Stomach (tissue), 4 donors: Measurements from ENCODE around the gene PRRC2C.

Source experiments
- POLR2A ChIP-seq, 4 donors: fragments of 450-650 bp; IDR thresholded peaks; one replicate each; pipeline ENCODE4 v1.6.1; 2016; ENCODE audit warnings: antibody characterized with exemption in 4 of 4, control low read depth in 2 of 4, mild to moderate bottlenecking in 1 of 4, moderate library complexity in 1 of 4
- POLR2AphosphoS5 ChIP-seq, 3 donors: sonication (generic); formaldehyde crosslinking; IDR thresholded peaks; one replicate each; pipeline ENCODE4 v1.6.1; 2016; ENCODE audit warnings: antibody characterized with exemption in 3 of 3

DNA sequence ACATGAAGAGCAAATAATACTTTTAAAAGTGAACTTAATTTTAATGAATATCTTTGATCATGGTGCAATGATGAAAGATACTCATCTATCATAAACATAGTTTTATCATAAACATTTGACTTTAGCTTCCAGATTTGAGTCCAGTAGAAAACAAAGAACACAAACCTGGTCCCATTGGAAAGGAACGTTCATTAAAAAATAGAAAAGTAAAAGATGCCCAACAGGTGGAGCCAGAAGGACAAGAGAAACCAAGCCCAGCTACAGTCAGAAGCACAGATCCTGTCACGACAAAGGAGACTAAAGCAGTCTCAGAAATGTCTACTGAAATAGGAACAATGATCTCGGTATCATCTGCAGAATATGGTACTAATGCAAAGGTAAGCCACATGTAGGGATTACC is 81.1 kb downstream of the PRRC2C start:
- TF ChIP-seq POLR2AphosphoS5 (IDR thresholded peaks at IDR 0.05) (no peak), POLR2A (IDR thresholded peaks at IDR 0.05) (no peak)
